Nephron (organoid): ENCODE data around the gene TSC1.

Experiments used
- H3K27ac Mint-ChIP-seq, 3 experiments: 2 replicates each; pipeline ENCODE4 v1.8.0; 2020; ENCODE audit warnings: mixed read lengths in 3 of 3, mild to moderate bottlenecking in 2 of 3, moderate library complexity in 1 of 3
- H3K27me3 Mint-ChIP-seq: 2 replicates; pipeline ENCODE4 v1.8.0; 2021; ENCODE audit warnings: low read depth, mild to moderate bottlenecking, moderate library complexity, mixed read lengths
- H3K36me3 Mint-ChIP-seq: 2 replicates; pipeline ENCODE4 v1.8.0; 2020; ENCODE audit warnings: low read depth, mixed read lengths
- H3K4me1 Mint-ChIP-seq: 2 replicates; pipeline ENCODE4 v1.8.0; 2020; ENCODE audit warnings: mixed read lengths
- H3K4me3 Mint-ChIP-seq, 3 experiments: 2 replicates each; pipeline ENCODE4 v1.8.0; 2020; ENCODE audit warnings: mild to moderate bottlenecking in 3 of 3, mixed read lengths in 3 of 3, moderate library complexity in 2 of 3
- H3K9me3 Mint-ChIP-seq: 2 replicates; pipeline ENCODE4 v1.8.0; 2020; ENCODE audit warnings: mixed read lengths
- CTCF ChIP-seq, 3 experiments: fragments of 200-600 bp; sonication (generic); IDR thresholded peaks; one replicate each; pipeline ENCODE4 v1.5.0; 2021; ENCODE audit warnings: antibody characterized with exemption in 3 of 3; ENCODE audit not compliant: unreplicated experiment in 3 of 3

The TSC1 gene

DNA sequence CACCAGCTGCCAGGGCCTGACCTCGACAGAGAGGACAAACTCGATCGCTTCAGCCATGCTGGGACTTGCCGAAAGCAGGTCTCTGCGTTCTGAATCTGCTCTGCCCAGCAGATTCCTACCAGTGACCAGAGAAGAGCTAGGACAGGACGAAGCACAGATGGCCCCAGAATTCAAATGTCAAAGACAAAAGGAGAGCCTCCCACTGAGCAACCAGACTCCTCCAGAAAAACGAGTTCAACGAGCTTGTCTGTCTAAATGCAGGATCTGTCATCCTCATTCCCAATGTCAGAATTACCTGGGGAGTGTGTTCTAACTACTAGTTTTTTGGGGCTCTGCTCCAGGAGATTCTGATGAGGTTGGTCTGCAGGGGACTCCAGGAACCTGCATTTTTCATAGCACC lies 79.7 kb downstream of the TSC1 start:
- Mint-ChIP-seq H3K4me3 (no peak overlapping the region), H3K9me3 (no peaks in the 10 kb centered on the region), H3K36me3 (no peaks in the 10 kb centered on the region), H3K27me3 (peaks cover 13% of the 10 kb centered on the region), H3K4me1 (peaks cover 6% of the 10 kb centered on the region), H3K27ac (no peak overlapping the region)
- TF ChIP-seq CTCF (IDR thresholded peaks at IDR 0.05; ENCODE audit: unreplicated experiment in 3 of 3), result no peak

DNA sequence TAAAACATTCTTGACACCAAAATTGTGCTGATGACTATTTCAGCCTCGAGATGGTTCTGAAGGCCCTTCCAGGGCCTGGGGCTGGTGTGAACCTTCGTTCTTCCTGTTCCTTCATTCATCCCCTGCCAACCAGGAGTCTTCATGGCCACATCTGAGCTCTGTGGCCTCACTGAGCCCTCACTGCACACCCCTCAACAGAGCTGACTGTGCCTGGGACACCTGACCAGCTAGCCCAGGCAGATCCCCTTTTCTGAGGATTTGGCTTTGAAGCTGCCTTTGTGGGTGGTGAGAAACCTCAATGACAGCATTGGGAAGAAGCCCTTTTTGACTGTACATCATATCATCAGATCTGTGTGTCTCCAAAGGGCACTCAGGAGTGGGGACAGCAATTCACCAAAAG lies 80.1 kb downstream of the TSC1 start:
- H3K4me3 Mint-ChIP-seq, result no peak overlapping the region
- peaks cover 13% of the 10 kb centered on the region for H3K27me3 Mint-ChIP-seq
- no peaks in the 10 kb centered on the region for H3K9me3 Mint-ChIP-seq
- H3K4me1 Mint-ChIP-seq, result peaks cover 6% of the 10 kb centered on the region
- no peak for TF ChIP-seq CTCF (IDR thresholded peaks at IDR 0.05; ENCODE audit: unreplicated experiment in 3 of 3)
- H3K27ac Mint-ChIP-seq, result no peak overlapping the region
- no peaks in the 10 kb centered on the region for H3K36me3 Mint-ChIP-seq

DNA sequence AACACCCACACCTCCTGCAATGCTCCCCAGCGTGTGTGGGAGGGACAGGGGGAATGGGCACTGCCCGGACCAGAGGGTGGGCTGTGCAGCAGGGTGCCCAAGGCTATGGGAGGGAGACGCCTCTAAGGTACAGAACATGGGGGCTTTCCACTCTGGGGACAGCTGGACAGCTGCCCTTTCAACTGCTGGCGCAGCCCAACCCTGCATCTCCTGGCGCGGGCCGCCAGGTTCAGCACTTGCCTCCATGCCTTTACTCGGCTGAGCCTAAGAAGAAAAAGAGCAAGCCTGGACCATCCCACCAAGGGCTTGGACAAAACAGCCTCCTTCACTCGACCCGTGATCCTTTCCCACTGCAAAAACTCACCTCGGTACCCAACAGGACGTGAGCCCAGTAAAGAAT lies 81.3 kb downstream of the TSC1 start:
- H3K27me3 Mint-ChIP-seq, result peaks cover 20% of the 10 kb centered on the region
- H3K4me1 Mint-ChIP-seq, result peaks cover 13% of the 10 kb centered on the region
- no peak overlapping the region for H3K4me3 Mint-ChIP-seq
- no peak for TF ChIP-seq CTCF (IDR thresholded peaks at IDR 0.05; ENCODE audit: unreplicated experiment in 3 of 3)
- H3K27ac Mint-ChIP-seq, result no peak overlapping the region
- no peaks in the 10 kb centered on the region for H3K9me3 Mint-ChIP-seq
- H3K36me3 Mint-ChIP-seq, result no peaks in the 10 kb centered on the region

GRCh38 chr9:132862533-132862932 lies 81.9 kb downstream of the TSC1 start:
- peaks cover 20% of the 10 kb centered on the region for H3K27me3 Mint-ChIP-seq
- H3K4me1 Mint-ChIP-seq, result peaks cover 15% of the 10 kb centered on the region
- no peak overlapping the region for H3K4me3 Mint-ChIP-seq
- H3K9me3 Mint-ChIP-seq, result no peaks in the 10 kb centered on the region
- no peaks in the 10 kb centered on the region for H3K36me3 Mint-ChIP-seq
- no peak overlapping the region for H3K27ac Mint-ChIP-seq
- no peak for TF ChIP-seq CTCF (IDR thresholded peaks at IDR 0.05; ENCODE audit: unreplicated experiment in 3 of 3)

DNA sequence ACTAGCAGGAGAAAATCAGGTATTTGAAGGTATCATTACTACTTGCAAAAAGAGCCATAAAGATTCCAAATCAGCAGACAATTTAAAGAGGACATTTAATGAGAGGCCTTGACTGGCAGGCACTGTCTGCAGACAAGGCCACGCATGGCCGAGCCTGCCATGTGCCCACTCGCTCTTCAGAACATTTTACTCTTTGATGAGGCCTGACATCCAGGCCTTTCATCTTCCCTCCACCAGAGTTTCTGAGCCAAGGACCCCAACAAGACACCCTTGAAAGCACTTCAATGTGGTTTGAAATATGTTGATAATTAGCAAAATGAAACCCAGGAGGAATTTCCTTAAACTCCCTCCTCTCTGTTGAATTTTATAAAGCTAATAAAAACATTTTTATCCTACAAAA lies 82.8 kb downstream of the TSC1 start:
- TF ChIP-seq CTCF (IDR thresholded peaks at IDR 0.05; ENCODE audit: unreplicated experiment in 3 of 3), result no peak
- peak overlapping the region in 2 of 3 experiments; percentile 66 to 70 for H3K27ac Mint-ChIP-seq
- no peak overlapping the region for H3K4me3 Mint-ChIP-seq
- H3K9me3 Mint-ChIP-seq, result no peaks in the 10 kb centered on the region
- peaks cover 20% of the 10 kb centered on the region for H3K27me3 Mint-ChIP-seq
- H3K36me3 Mint-ChIP-seq, result no peaks in the 10 kb centered on the region
- H3K4me1 Mint-ChIP-seq, result peaks cover 19% of the 10 kb centered on the region

DNA sequence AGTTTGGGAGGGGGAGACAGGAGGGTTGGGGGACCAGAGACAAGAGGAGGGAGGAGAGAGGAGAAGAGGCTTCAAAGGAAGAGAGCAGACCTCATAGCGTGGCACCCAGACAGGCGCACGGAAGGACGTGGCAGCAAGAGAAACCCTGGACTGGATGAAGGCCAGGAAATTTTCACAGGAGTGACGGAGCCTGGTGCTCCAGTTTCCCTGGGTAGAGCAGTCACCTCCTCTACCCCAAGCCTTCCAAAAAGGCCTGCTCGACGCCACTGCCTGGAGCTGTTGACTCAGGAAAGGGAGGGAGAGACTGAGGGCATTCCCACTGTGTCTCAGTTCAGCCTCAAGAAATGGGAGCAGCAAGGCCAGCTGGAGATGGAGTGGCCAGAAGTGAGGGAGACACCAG lies 85.7 kb downstream of the TSC1 start:
- peaks cover 23% of the 10 kb centered on the region for H3K4me1 Mint-ChIP-seq
- H3K27me3 Mint-ChIP-seq, result peaks cover 17% of the 10 kb centered on the region
- peak overlapping the region in 1 of 3 experiments; percentile 33 for H3K27ac Mint-ChIP-seq
- no peaks in the 10 kb centered on the region for H3K36me3 Mint-ChIP-seq
- no peak for TF ChIP-seq CTCF (IDR thresholded peaks at IDR 0.05; ENCODE audit: unreplicated experiment in 3 of 3)
- H3K9me3 Mint-ChIP-seq, result no peaks in the 10 kb centered on the region
- H3K4me3 Mint-ChIP-seq, result no peak overlapping the region
